Measurements from ENCODE around the gene KRTAP12-3. TPM values are rescaled to one million over a fixed set of nuclear protein-coding genes. Genes with fewer than 3 reads are reported as not detected.
A peak's percentile ranks its signal among the peaks of the same experiment; 100 is the strongest.
"Not testable (repeated sequence)": the region's sequence is repeated elsewhere in the genome, so short reads cannot be mapped to it uniquely, and the experiment has no call there.

The KRTAP12-3 gene
- total RNA-seq, 1 donor from 2014 or later = not detected

GRCh38 chr21:44650265-44650972, 7.3 kb upstream of the KRTAP12-3 start:
- DNase-seq (ENCODE audit: low spot score) = no peak

GRCh38 chr21:44650973-44651675, 6.6 kb upstream of the KRTAP12-3 start:
- no peak for DNase-seq (ENCODE audit: low spot score)

- no peak for DNase-seq (ENCODE audit: low spot score)
Measured at GRCh38 chr21:44653123-44653522, 4.6 kb upstream of the KRTAP12-3 start.

GRCh38 chr21:44653656-44654575, 3.8 kb upstream of the KRTAP12-3 start:
- DNase-seq (ENCODE audit: low spot score) = no peak

GRCh38 chr21:44654576-44655175, 3.1 kb upstream of the KRTAP12-3 start, which contains the start of gene KRTAP12-4:
Gene KRTAP12-4, minus strand, starts transcription at chr21:44654659. Its CDS starts 45 bp downstream, at chr21:44654614.
- DNase-seq (ENCODE audit: low spot score) = no peak

- DNase-seq (ENCODE audit: low spot score) = no peak
Measured at GRCh38 chr21:44656868-44657267, 864 bp upstream of the KRTAP12-3 start.

- no peak for DNase-seq (ENCODE audit: low spot score)
Measured at GRCh38 chr21:44658541-44658910, 794 bp downstream of the KRTAP12-3 start.

GRCh38 chr21:44658913-44659595, 1.3 kb downstream of the KRTAP12-3 start:
- no peak for DNase-seq (ENCODE audit: low spot score)

- not testable (repeated sequence) for DNase-seq (ENCODE audit: low spot score)
Measured at GRCh38 chr21:44661567-44661966, 3.8 kb downstream of the KRTAP12-3 start.

GRCh38 chr21:44664691-44665090, 7.0 kb downstream of the KRTAP12-3 start:
- no peak for DNase-seq (ENCODE audit: low spot score)

GRCh38 chr21:44666401-44667320, 8.9 kb downstream of the KRTAP12-3 start, which contains the start of gene KRTAP12-2:
Gene KRTAP12-2, minus strand, starts transcription at chr21:44666927. Its CDS starts 41 bp downstream, at chr21:44666886.
- DNase-seq (ENCODE audit: low spot score) = no peak

GRCh38 chr21:44667612-44668011, 9.9 kb downstream of the KRTAP12-3 start:
- DNase-seq (ENCODE audit: low spot score) = no peak

GRCh38 chr21:44670642-44671432, 13.1 kb downstream of the KRTAP12-3 start:
- DNase-seq (ENCODE audit: low spot score) = no peak

GRCh38 chr21:44671911-44672310, 14.2 kb downstream of the KRTAP12-3 start:
- no peak for DNase-seq (ENCODE audit: low spot score)

GRCh38 chr21:44677881-44678280, 20.1 kb downstream of the KRTAP12-3 start:
- peak; percentile 85 for DNase-seq (ENCODE audit: low spot score)

- no peak for DNase-seq (ENCODE audit: low spot score)
Measured at GRCh38 chr21:44681152-44681551, 23.4 kb downstream of the KRTAP12-3 start.

- DNase-seq (ENCODE audit: low spot score) = no peak
Measured at GRCh38 chr21:44681861-44682579, 24.3 kb downstream of the KRTAP12-3 start, which contains the start of gene KRTAP12-1. Gene KRTAP12-1, minus strand, starts transcription at chr21:44682163. Its CDS starts 40 bp downstream, at chr21:44682123.
